ENCODE data around the gene ANKAR. TPM values are rescaled to one million over a fixed set of nuclear protein-coding genes. Genes with fewer than 3 reads are reported as not detected.

ANKAR gene
- total and polyA plus RNA-seq, 2 of the 8 experiments (the other 6 are each of a cell fraction or from before 2014, with no cell fraction given), result 0.56 to 1.7 TPM

DNA sequence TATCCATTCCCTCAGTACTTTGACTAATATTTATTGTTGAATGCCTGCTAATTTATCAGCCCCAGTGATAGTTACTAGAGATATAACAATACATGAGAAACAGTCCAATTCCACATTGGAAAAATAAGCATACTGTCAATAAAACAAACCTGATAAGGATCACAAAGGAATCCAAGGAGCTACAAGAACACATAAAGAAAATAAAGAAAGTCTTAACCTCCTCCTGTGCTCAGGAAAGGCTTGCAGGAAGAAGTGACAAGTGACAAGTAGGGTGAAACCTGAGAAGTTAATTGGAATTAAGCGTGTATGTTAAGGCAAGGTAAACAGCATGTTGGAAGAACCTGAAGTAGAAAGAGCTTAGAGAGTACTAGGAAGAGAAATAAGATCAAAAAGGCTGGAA, 33.5 kb upstream of the ANKAR start (continued):
- TF ChIP-seq, protein P1, sequence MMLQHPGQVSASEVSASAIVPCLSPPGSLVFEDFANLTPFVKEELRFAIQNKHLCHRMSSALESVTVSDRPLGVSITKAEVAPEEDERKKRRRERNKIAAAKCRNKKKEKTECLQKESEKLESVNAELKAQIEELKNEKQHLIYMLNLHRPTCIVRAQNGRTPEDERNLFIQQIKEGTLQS (IDR thresholded peaks at IDR 0.05; ENCODE audit: insufficient read depth, low read depth, low read length), result no peak
- TF ChIP-seq SP1 (IDR thresholded peaks at IDR 0.05; ENCODE audit: low read depth, low read length), result no peak
- TF ChIP-seq SAP30 (IDR thresholded peaks at IDR 0.05; ENCODE audit: insufficient read depth, insufficient replicate concordance, low read length), result no peak
